Thoracic aorta (tissue), 2 donors: ENCODE results near the gene GPC6. TPM values are rescaled to one million over a fixed set of nuclear protein-coding genes. Genes with fewer than 3 reads are reported as not detected.
A peak's percentile ranks its signal among the peaks of the same experiment; 100 is the strongest.

ENCODE experiments used
- ATAC-seq: fragments of 150-250 bp; one replicate; pipeline ENCODE4 v1.8.0; 2017; ENCODE audit warnings: low read depth; ENCODE audit not compliant: insufficient number of reproducible peaks, low FRiP score
- DNase-seq: peaks from one replicate; pipeline ENCODE4 v3.0.0-alpha.2; 2020; ENCODE audit warnings: low spot score
- H3K27ac ChIP-seq, 2 donors: fragments of 200-600 bp; sonication (generic); 1 replicate in 1 of 2; 2 replicates in 1 of 2; pipeline ENCODE4 v1.5.1; 2016; ENCODE audit warnings: mild to moderate bottlenecking in 2 of 2, moderate library complexity in 2 of 2
- H3K27me3 ChIP-seq: fragments of 200-600 bp; sonication (generic); replicated peaks from 2 replicates; pipeline ENCODE4 v1.6.0; 2016; ENCODE audit warnings: mild to moderate bottlenecking; ENCODE audit not compliant: insufficient read depth
- H3K36me3 ChIP-seq: fragments of 200-600 bp; sonication (generic); one replicate; pipeline ENCODE4 v1.5.1; 2016
- H3K4me1 ChIP-seq, 2 donors: fragments of 200-600 bp; sonication (generic); 1 replicate in 1 of 2; 2 replicates in 1 of 2; pipeline versions ENCODE4 v1.5.1 to v1.6.0; 2016; ENCODE audit warnings: low read depth in 2 of 2, mild to moderate bottlenecking in 1 of 2; ENCODE audit not compliant: control insufficient read depth in 1 of 2
- H3K4me3 ChIP-seq: fragments of 200-600 bp; sonication (generic); 2 replicates; pipeline ENCODE4 v1.5.1; 2016; ENCODE audit warnings: mild to moderate bottlenecking
- H3K9me3 ChIP-seq: fragments of 200-600 bp; sonication (generic); 2 replicates; pipeline ENCODE4 v1.5.1; 2016
- total RNA-seq, 2 donors: library from RNA; depleted of rRNA; stranded (reverse); fragments of >200 nt; gene quantifications; one replicate each; pipeline versions ENCODE4 v1.1.0 to v1.2.3, GENCODE V29; 2016
- TF ChIP-seq, protein P1 (sequence below): fragments of 200-600 bp; sonication (generic); IDR thresholded peaks from one replicate; pipeline ENCODE4 v1.5.1; 2019; ENCODE audit warnings: antibody characterized with exemption

The GPC6 gene
- total RNA-seq, 2 donors from 2014 or later = 34.9 to 56.4 TPM

DNA sequence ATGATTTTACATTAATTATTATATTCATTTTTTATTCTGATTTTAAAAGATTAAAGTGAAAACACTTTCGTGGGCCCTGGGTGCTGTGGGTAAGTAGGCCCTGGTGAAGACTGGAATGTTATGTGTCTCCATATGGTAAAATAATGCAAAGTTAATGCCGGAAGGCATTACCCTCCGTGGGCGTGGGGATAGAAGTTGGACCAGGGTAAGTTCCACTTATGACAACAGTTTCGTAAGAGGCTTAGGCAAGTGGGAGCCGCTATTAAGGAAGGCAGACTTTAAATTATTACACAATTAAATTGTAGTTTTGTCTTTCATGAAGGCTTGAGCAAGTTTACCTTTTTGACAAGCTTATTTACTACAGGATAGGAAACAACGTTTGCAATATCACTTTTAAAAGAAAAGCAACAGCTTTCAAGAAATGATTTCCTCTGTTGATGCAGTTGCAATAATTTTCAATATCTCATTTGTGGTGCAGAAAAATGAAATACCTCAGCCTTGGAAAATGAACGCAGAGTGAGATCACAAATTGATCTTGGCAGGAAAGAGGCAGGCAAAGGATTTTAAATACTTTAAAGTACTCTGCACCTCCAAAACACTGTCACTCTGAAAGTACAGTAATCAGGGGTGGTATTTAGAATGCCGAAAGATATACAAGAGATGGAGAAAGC is 942.3 kb downstream of the GPC6 start:
- Histone ChIP-seq H3K27me3 (no peaks in the 10 kb centered on the region), H3K4me1 (peaks cover 3 to 28% of the 10 kb centered on the region in 2 donors), H3K27ac (peak overlapping the region; percentile 34 to 39), H3K4me3 (peak overlapping the region; percentile 9), H3K9me3 (no peaks in the 10 kb centered on the region), H3K36me3 (no peaks in the 10 kb centered on the region)
- ATAC-seq (no peak), DNase-seq (no peak)
- TF ChIP-seq, protein P1, sequence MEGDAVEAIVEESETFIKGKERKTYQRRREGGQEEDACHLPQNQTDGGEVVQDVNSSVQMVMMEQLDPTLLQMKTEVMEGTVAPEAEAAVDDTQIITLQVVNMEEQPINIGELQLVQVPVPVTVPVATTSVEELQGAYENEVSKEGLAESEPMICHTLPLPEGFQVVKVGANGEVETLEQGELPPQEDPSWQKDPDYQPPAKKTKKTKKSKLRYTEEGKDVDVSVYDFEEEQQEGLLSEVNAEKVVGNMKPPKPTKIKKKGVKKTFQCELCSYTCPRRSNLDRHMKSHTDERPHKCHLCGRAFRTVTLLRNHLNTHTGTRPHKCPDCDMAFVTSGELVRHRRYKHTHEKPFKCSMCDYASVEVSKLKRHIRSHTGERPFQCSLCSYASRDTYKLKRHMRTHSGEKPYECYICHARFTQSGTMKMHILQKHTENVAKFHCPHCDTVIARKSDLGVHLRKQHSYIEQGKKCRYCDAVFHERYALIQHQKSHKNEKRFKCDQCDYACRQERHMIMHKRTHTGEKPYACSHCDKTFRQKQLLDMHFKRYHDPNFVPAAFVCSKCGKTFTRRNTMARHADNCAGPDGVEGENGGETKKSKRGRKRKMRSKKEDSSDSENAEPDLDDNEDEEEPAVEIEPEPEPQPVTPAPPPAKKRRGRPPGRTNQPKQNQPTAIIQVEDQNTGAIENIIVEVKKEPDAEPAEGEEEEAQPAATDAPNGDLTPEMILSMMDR = no peak

DNA sequence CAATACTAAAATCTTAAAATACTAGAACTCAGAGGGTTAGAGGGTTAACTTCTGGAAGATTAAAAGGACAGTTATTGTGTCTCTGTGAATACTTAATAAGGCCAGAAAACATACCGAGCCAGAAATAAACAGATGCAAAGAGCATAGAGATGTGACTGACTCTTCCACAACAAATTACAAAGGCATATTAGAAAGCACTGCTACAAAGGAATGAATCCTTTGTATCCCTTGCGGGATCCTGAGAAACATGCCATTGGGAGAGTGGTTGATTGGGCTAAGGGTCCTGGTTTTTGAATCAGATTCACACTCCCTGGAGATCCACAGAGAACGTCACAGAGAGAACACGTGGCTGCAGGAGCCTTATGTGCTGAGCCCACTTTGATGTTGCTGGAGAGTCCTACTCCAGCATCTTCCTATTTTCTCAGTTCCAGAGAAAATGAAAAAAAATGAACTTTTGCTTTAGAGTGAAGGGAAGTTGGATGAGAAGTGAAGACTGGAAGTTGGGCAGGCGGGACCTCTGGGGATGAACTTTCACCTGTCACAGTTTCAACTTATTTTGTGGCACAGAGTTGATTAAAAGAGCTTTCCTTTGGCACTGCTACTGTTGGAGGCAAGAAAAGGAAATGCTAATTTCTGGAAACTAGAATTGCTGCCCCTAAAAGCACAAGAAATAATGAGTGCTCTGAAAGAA is 943.0 kb downstream of the GPC6 start:
- Histone ChIP-seq H3K4me3 (peak overlapping the region; percentile 9), H3K4me1 (peaks cover 3 to 28% of the 10 kb centered on the region in 2 donors), H3K27me3 (no peaks in the 10 kb centered on the region), H3K9me3 (no peaks in the 10 kb centered on the region), H3K27ac (peak overlapping the region; percentile 1 to 34), H3K36me3 (no peaks in the 10 kb centered on the region)
- DNase-seq (no peak), ATAC-seq (no peak)
- TF ChIP-seq, protein P1 = no peak

DNA sequence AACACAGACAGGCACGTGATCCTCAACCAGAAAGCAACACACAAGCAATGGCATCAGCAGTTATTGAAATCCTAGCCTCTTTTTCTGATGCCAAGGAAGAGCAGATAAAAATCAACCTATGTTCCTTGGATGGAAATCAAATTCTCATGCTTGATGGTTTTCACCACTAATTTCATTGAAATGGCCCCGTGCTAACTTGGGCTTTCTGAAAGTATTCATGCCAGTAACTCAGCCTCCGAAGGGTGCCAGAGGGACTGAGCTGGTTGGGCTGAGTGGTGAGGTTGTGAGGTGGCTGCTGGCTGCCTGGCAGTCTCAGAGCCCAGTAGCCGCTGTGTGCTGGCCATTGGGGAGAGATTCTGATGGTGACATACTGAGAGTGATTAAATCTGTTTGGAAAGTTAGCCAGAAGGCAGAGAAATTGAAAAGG is 943.6 kb downstream of the GPC6 start:
- peak overlapping the region; percentile 9 for H3K4me3 ChIP-seq
- TF ChIP-seq, protein P1 = no peak
- DNase-seq = peak; percentile 9

DNA sequence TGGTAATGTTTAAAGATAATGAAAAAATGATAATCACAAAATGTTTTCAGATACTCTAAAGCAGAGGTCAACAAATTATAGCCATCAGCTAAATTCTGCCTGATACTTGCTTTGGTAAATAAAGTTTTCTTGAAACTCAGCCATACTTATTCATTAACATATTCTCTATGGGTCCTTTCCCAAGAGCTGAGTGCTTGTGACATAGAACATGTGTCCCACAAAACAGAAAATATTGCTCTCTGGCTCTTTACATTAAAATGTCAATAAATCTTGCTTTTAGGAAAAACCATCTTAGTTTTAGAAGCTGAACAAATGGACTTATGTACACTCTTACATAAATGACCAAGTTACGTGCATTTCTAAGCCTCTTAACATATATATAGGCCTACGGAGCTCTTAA is 945.8 kb downstream of the GPC6 start:
- H3K36me3 ChIP-seq = no peaks in the 10 kb centered on the region
- no peaks in the 10 kb centered on the region for H3K9me3 ChIP-seq
- ATAC-seq (no peak), DNase-seq (no peak)
- H3K4me1 ChIP-seq = peaks cover 3 to 28% of the 10 kb centered on the region in 2 donors
- H3K27me3 ChIP-seq = no peaks in the 10 kb centered on the region
- no peak overlapping the region for H3K27ac ChIP-seq
- TF ChIP-seq, protein P1 = no peak
- H3K4me3 ChIP-seq = no peak overlapping the region

More for the DNA sequence above, 943.6 kb downstream of the GPC6 start:
- Histone ChIP-seq H3K36me3 (no peaks in the 10 kb centered on the region), H3K27me3 (no peaks in the 10 kb centered on the region), H3K4me1 (peaks cover 3 to 28% of the 10 kb centered on the region in 2 donors), H3K27ac (peak overlapping the region; percentile 1 to 34), H3K9me3 (no peaks in the 10 kb centered on the region)
- ATAC-seq = no peak

DNA sequence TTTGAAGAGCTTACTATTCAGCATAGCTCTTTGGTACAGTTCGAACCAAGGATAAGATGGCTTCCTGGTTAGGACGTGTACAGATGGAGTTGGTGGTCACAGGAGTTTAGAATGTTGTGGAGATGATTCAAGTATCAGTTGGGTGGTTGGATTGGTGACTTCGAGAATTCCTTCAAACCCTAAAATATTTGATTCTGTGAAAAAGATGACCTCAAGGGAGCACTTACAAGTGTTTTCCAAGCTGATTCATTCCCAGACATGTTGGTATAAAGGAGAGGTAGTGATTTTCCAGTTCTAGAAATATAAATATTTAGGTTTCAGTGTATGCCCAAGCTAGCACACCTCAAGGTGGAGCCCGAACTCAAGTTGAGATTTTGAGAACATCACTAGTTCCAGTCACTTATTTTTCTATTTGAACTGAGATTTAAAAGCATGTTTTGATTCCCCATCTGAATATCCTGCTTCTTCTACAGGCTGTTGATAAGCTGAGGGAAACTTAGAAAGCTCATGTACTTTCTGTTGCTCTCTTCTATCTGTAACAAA is 946.8 kb downstream of the GPC6 start:
- H3K36me3 ChIP-seq = no peaks in the 10 kb centered on the region
- no peak for ATAC-seq

More for the DNA sequence above, 946.8 kb downstream of the GPC6 start:
- H3K9me3 ChIP-seq = no peaks in the 10 kb centered on the region
- no peak overlapping the region for H3K27ac ChIP-seq
- no peak for DNase-seq
- H3K4me1 ChIP-seq = peaks cover 3 to 28% of the 10 kb centered on the region in 2 donors
- no peaks in the 10 kb centered on the region for H3K27me3 ChIP-seq
- H3K4me3 ChIP-seq = no peak overlapping the region
- TF ChIP-seq, protein P1 = no peak
